Measurements from ENCODE around the gene MTSS2. TPM values are rescaled to one million over a fixed set of nuclear protein-coding genes. Genes with fewer than 3 reads are reported as not detected.

The MTSS2 gene
- total RNA-seq, 1 donor from 2014 or later = 0.43 TPM

- intact Hi-C loops (cut with micrococcal nuclease) = no loop called here
Measured at GRCh38 chr16:70700101-70701020, 14.5 kb upstream of the MTSS2 start.

GRCh38 chr16:70699696-70700095 lies 13.8 kb upstream of the MTSS2 start:
- intact Hi-C loops (cut with micrococcal nuclease) = no loop called here

GRCh38 chr16:70698901-70699300 lies 13.0 kb upstream of the MTSS2 start:
- intact Hi-C loops (cut with micrococcal nuclease) = no loop called here

GRCh38 chr16:70697594-70698170 lies 11.8 kb upstream of the MTSS2 start:
- intact Hi-C loops (cut with micrococcal nuclease) = no loop called here

GRCh38 chr16:70696952-70697593 lies 11.2 kb upstream of the MTSS2 start:
- intact Hi-C loops (cut with micrococcal nuclease) = no loop called here

GRCh38 chr16:70696355-70696754 lies 10.5 kb upstream of the MTSS2 start:
- intact Hi-C loops (cut with micrococcal nuclease) = no loop called here

- intact Hi-C loops (cut with micrococcal nuclease) = no loop called here
Measured at GRCh38 chr16:70695331-70696070, 9.6 kb upstream of the MTSS2 start.

- intact Hi-C loops (cut with micrococcal nuclease) = no loop called here
Measured at GRCh38 chr16:70694868-70695218, 9.0 kb upstream of the MTSS2 start.

GRCh38 chr16:70694088-70694867 lies 8.4 kb upstream of the MTSS2 start:
- intact Hi-C loops (cut with micrococcal nuclease) = no loop called here

- intact Hi-C loops (cut with micrococcal nuclease) = no loop called here
Measured at GRCh38 chr16:70692873-70693671, 7.2 kb upstream of the MTSS2 start.

GRCh38 chr16:70692130-70692872 lies 6.4 kb upstream of the MTSS2 start:
- intact Hi-C loops (cut with micrococcal nuclease) = no loop called here

GRCh38 chr16:70691223-70692129 lies 5.6 kb upstream of the MTSS2 start:
- intact Hi-C loops (cut with micrococcal nuclease) = no loop called here

GRCh38 chr16:70689970-70690891 lies 4.4 kb upstream of the MTSS2 start:
- intact Hi-C loops (cut with micrococcal nuclease) = no loop called here

- intact Hi-C loops (cut with micrococcal nuclease) = no loop called here
Measured at GRCh38 chr16:70689035-70689969, 3.4 kb upstream of the MTSS2 start.

- intact Hi-C loops (cut with micrococcal nuclease) = no loop called here
Measured at GRCh38 chr16:70688246-70688742, 2.4 kb upstream of the MTSS2 start.

GRCh38 chr16:70687671-70688245 lies 1.9 kb upstream of the MTSS2 start:
- intact Hi-C loops (cut with micrococcal nuclease) = no loop called here
